Cardiac septum (tissue), 1 donor: ENCODE measurements around the gene SLC15A5. TPM values are rescaled to one million over a fixed set of nuclear protein-coding genes. Genes with fewer than 3 reads are reported as not detected.

Experiments used
- DNase-seq: peaks from one replicate; pipeline ENCODE4 v3.0.0-alpha.2; 2020; ENCODE audit warnings: low spot score
- intact Hi-C: fragments of 100-400 bp; cut with DNase I; formaldehyde crosslinking; loops from one replicate; pipeline ENCODE4 v1.14.0; 2022
- total RNA-seq: library from RNA; stranded (reverse); fragmentation: NEBNext Ultra II Directional; extraction: Animal tissue kit (Norgen Biotek cat#: 25700); gene quantifications from one replicate; pipeline ENCODE4 v1.2.1, GENCODE V29; 2021
- donor health status: DM: no; HTN: no; CAD: no.

SLC15A5 gene
- total RNA-seq, 1 donor from 2014 or later, result not detected

DNA sequence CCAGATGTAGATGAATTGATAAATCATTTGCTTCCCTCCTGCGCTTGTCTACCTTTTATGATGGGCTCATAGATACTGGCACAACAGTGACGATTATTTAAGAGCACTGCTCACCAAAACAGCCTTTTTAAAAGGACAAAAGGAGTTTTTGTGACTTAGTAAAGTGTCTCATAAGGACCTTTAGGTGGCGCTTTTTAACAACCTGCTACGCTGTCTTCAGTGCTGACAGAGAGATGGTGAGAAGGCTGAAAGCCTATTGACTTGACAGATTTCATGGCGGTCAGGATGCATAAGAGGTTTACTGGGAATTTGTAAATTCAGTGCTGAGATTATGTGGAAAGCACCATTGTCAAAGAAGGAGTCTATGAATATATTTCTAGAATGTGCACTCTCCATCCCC lies 87.6 kb downstream of the SLC15A5 start:
- intact Hi-C loops, result no loop called here
- DNase-seq, result no peak

GRCh38 chr12:16187660-16188059 lies 89.8 kb downstream of the SLC15A5 start:
- no peak for DNase-seq
- intact Hi-C loops, result no loop called here

DNA sequence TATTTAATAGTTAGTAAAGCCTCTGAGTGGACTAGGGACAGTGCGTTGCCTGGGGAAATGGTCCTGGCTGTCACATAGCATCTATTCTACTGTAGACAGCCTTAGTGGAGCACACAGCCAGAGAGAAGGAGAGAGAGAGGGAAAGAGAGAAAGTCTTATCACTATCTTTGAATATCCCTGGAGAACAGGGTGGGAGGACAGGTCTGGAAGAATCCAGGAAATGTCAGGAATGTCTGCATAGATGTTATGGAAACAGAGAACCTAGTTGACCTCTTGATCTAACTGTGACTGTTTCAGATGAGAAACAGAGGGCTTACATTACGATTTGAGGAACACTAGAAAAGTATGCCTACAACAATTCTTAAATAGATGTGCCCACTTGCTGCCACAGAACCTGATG lies 92.8 kb downstream of the SLC15A5 start:
- intact Hi-C loops, result no loop called here
- no peak for DNase-seq

DNA sequence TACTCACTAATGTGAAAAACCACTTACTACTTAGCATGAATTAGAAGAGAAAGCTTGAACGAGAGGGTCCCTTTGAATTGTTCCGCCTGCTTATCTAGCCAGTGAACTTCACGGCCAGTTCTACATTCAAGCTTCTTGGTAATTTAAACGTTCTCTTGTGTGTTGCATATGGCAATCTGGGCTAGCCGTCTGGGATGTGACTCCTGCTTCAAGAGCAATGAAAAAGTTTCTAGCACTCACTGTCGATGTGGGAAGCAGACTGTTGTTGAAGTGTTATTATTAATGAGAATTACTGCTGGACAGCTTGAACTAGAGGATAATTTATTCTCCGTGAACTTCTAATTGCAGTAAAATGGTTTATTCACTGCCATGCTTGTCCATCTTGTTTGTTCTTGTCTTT lies 93.9 kb downstream of the SLC15A5 start:
- no peak for DNase-seq
- intact Hi-C loops, result no loop called here

DNA sequence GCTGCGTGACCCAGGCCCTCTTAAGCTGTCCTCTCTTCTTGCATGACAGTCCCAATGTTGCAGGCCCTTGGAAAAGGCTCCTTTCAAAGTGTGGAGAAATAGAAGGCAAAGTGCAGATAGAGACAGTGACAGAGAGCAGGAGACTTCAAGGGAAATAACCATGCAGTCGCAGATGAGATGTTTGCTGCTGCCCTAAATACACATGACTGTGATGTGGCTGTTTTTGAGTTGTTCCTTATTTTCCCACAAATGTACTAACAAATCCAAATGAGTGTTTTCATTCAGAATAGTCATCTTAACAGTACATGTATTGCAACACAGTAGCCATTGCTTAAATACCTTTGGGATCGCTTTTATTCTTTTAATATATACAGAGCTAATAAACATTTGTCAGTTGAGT lies 101.6 kb downstream of the SLC15A5 start:
- intact Hi-C loops, result no loop called here
- no peak for DNase-seq

GRCh38 chr12:16174282-16174681 lies 103.2 kb downstream of the SLC15A5 start:
- intact Hi-C loops, result no loop called here

GRCh38 chr12:16171348-16171747 lies 106.1 kb downstream of the SLC15A5 start:
- intact Hi-C loops, result no loop called here
- DNase-seq, result no peak

More at GRCh38 chr12:16174282-16174681, 103.2 kb downstream of the SLC15A5 start:
- DNase-seq, result no peak

DNA sequence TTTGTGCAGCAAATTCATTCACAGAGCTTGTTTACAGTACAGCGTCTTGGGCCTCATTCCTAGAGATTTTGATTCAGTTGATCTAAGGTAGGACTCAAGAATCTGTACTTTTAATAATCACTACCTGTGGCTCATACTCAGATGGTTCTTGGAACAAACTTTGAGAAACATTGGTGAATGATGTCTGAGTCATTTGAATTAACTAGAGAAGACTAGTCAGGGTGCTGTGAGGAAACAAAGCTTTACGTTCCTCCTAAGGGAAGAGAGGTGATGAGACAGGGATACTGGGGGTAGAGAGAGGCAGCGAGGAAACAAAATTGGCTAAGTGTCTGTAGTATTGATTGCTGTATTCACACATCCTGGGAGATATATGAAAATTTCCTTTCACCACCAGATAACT lies 109.4 kb downstream of the SLC15A5 start:
- no peak for DNase-seq
- intact Hi-C loops, result no loop called here

- intact Hi-C loops, result no loop called here
- no peak for DNase-seq
These were observed 110.7 kb downstream of the SLC15A5 start for GRCh38 chr12:16166563-16167470.

DNA sequence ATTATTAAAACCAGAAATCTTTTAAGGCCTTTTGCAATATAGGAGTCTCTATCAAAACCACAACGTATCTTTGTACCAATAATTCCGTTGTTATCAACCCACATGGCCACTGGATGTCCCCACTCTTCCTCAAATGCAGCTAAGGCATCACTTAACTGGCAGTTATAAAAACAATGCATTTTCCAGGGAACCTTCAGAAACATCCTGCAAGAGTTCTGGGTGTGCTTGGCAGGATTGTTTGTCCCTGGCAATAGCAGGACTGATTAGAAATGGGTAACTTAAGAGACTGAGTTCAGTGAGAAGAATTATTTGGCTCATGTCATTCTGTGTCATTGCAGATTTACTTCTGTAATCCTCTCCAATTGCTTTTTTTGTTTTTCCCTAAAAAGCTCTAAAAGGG lies 112.0 kb downstream of the SLC15A5 start:
- intact Hi-C loops, result no loop called here
- DNase-seq, result no peak

DNA sequence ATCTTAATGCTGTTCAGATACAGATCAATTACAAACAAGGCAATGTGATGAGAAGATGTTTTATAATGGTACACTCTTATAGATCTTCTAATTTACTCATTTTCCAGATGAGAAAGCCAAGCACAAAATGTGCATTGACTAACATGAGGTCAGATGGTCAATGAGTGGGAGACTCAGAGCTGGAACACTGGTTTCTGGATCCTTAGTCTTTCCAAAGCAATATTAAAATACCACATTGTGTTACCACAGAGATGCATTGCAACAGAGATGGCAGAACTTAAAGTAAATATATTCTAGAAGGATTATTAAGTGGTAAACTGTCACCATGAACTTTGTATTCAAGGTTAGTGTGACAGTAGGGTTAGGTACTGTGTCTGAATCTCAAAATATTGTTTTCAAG lies 113.6 kb downstream of the SLC15A5 start:
- intact Hi-C loops, result no loop called here
- DNase-seq, result no peak

- no peak for DNase-seq
- intact Hi-C loops, result no loop called here
These were observed 114.3 kb downstream of the SLC15A5 start for GRCh38 chr12:16163146-16163545.

DNA sequence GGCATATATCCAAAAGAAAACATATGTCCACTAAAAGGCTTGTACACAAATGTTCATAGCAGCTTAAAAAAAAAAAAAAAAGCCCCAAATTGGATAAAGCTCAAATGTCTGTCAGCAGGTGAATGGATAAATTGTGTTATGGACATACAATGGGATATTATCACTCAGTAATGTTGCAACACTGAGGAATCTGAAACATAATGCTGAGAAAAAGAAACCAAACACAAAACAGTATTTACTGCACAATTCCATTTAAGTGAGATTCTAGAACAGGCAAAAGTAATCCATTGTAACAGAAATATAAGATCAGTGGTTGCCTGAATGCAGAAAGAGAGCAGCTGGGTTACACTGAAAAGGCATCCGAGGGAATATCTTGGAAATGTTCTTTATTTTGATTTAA lies 117.9 kb downstream of the SLC15A5 start:
- no peak for DNase-seq
- intact Hi-C loops, result no loop called here

GRCh38 chr12:16158050-16158449 lies 119.4 kb downstream of the SLC15A5 start:
- intact Hi-C loops, result no loop called here
- no peak for DNase-seq

DNA sequence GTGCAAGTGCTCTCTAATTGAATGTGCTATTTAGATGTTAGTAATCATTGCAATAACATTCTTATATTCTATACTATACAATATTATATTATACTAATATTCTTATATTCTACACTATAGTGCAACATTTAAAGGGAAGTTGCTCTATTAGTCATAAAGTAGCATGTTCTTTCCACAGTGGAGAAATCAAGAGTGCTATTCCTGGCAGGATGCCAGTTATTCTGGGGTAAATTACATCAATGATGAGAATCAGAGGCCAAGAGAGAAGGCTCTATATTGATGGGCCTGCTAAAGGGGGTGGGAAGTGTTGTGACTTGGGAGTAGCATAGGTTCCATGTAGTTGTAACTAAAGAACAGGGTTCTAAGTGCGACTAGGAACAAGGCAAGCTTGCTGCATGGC lies 121.5 kb downstream of the SLC15A5 start:
- no peak for DNase-seq
- intact Hi-C loops, result no loop called here

DNA sequence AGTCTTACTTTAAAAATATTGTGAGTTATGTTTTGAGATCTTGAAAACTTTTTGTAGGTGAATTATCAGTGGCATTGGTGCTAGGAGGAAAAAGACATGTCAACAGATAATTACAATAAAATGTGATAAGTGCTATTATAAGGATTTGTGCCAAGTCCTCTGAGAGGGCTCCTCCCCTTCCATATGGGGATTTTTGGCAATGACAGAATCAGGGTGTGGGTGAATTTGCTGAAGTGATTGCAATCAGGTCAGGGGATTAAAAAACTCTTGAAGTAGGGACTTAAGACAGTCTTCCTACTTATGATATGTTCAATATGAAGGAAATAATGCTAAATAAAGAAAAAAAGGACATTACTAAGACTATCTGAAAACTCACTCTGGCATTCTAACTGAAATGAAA lies 122.5 kb downstream of the SLC15A5 start:
- no peak for DNase-seq
- intact Hi-C loops, result no loop called here

DNA sequence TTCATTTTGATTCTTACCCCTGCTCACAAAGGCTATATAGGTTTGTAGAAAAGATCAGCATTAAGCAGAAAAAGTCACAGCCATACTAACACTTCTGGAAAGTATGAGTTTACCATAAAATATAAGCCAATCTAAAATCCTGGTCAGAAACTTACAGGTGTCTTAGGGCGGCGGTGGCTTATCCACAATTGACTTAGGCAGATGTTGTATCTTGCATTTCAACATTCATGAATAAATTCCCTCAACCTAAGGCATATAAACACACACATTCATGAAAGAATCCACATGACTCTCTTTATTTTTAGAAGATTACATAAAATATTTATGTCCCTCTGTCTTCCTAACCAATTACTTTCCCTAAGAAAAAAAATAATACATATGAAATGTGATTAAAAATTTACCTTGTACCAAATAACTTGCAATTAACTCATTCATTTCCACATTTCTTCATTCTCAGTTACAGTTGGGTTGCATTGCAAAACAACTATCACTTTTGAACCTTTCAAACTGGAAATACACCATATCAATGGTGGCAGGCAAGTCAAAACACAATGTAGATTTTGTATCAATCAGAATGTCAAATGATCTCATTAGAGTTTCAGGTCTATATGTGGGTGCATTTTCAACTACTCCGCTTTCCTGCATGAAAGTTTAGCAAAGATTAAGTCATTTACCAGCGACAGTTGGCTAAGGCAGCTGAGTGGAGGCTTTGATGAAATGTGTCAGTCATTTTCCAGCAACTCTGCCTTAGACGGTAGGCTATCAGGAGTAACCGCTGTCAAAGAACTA lies 124.4 kb downstream of the SLC15A5 start:
- DNase-seq, result no peak
- intact Hi-C loops, result no loop called here

GRCh38 chr12:16150276-16150675 lies 127.2 kb downstream of the SLC15A5 start:
- DNase-seq, result no peak
- intact Hi-C loops, result no loop called here

- DNase-seq, result no peak
- intact Hi-C loops, result no loop called here
These were observed 128.5 kb downstream of the SLC15A5 start for GRCh38 chr12:16148938-16149337.
